Subcutaneous abdominal adipose tissue (tissue), 5 donors: ENCODE results near the gene HRH3.
A peak's percentile ranks its signal among the peaks of the same experiment; 100 is the strongest.

Source experiments
- H3K27ac ChIP-seq: one replicate; pipeline ENCODE4 v1.7.0; 2013; ENCODE audit warnings: low read depth, mild to moderate bottlenecking, inconsistent platforms, low read length, moderate library complexity
- H3K27me3 ChIP-seq, 5 donors: one replicate each; pipeline ENCODE4 v1.7.0; 2013; ENCODE audit warnings: low read length in 5 of 5, inconsistent platforms in 1 of 5; ENCODE audit not compliant: control insufficient read depth in 5 of 5, insufficient read depth in 4 of 5
- H3K36me3 ChIP-seq, 5 donors: one replicate each; pipeline ENCODE4 v1.7.0; 2013; ENCODE audit warnings: low read length in 5 of 5; ENCODE audit not compliant: control insufficient read depth in 5 of 5, insufficient read depth in 5 of 5
- H3K4me1 ChIP-seq, 5 donors: one replicate each; pipeline ENCODE4 v1.7.0; 2013; ENCODE audit warnings: low read length in 5 of 5, mild to moderate bottlenecking in 3 of 5, moderate library complexity in 1 of 5; ENCODE audit not compliant: control insufficient read depth in 5 of 5, insufficient read depth in 5 of 5
- H3K4me3 ChIP-seq, 5 donors: one replicate each; pipeline ENCODE4 v1.7.0; 2013; ENCODE audit warnings: low read length in 5 of 5, low read depth in 1 of 5
- H3K9ac ChIP-seq, 5 donors: one replicate each; pipeline ENCODE4 v1.7.0; 2013; ENCODE audit warnings: low read length in 5 of 5, mild to moderate bottlenecking in 4 of 5, moderate library complexity in 3 of 5
- H3K9me3 ChIP-seq, 5 donors: one replicate each; pipeline ENCODE4 v1.7.0; 2013; ENCODE audit warnings: low read length in 5 of 5; ENCODE audit not compliant: control insufficient read depth in 5 of 5
- donor health status: healthy.
- donor health status: healthy.
- donor health status: healthy.
- donor health status: healthy.
- donor health status: healthy.

HRH3 gene

GRCh38 chr20:62225820-62226635 is 6.0 kb upstream of the HRH3 start:
- no peaks in the 10 kb centered on the region for H3K4me1 ChIP-seq
- peaks cover 35 to 68% (median 62%) of the 10 kb centered on the region in 5 donors for H3K27me3 ChIP-seq
- H3K36me3 ChIP-seq, result no peaks in the 10 kb centered on the region
- H3K27ac ChIP-seq, result no peak overlapping the region
- H3K9ac ChIP-seq, result no peak overlapping the region
- H3K9me3 ChIP-seq, result peaks cover 0 to 2% (median 0%) of the 10 kb centered on the region in 5 donors
- H3K4me3 ChIP-seq, result no peak overlapping the region

- Histone ChIP-seq H3K4me1 (peaks cover 0 to 7% (median 5%) of the 10 kb centered on the region in 5 donors), H3K9me3 (peaks cover 0 to 2% (median 0%) of the 10 kb centered on the region in 5 donors), H3K36me3 (no peaks in the 10 kb centered on the region), H3K27me3 (peaks cover 41 to 73% (median 66%) of the 10 kb centered on the region in 5 donors), H3K27ac (no peak overlapping the region), H3K9ac (no peak overlapping the region), H3K4me3 (no peak overlapping the region)
These were observed 4.9 kb upstream of the HRH3 start for GRCh38 chr20:62225026-62225425.

- H3K4me3 ChIP-seq, result no peak overlapping the region
- H3K9me3 ChIP-seq, result peaks cover 0 to 2% (median 0%) of the 10 kb centered on the region in 5 donors
- H3K27me3 ChIP-seq, result peaks cover 41 to 73% (median 69%) of the 10 kb centered on the region in 5 donors
- peaks cover 0 to 11% (median 9%) of the 10 kb centered on the region in 5 donors for H3K4me1 ChIP-seq
- H3K9ac ChIP-seq, result no peak overlapping the region
- no peaks in the 10 kb centered on the region for H3K36me3 ChIP-seq
- H3K27ac ChIP-seq, result no peak overlapping the region
These were observed 4.2 kb upstream of the HRH3 start for GRCh38 chr20:62224113-62224855.

GRCh38 chr20:62223571-62223970 is 3.5 kb upstream of the HRH3 start:
- H3K27me3 ChIP-seq, result peaks cover 45 to 77% (median 74%) of the 10 kb centered on the region in 5 donors
- H3K9me3 ChIP-seq, result no peaks in the 10 kb centered on the region
- H3K4me3 ChIP-seq, result no peak overlapping the region
- no peak overlapping the region for H3K9ac ChIP-seq
- peaks cover 0 to 15% (median 10%) of the 10 kb centered on the region in 5 donors for H3K4me1 ChIP-seq
- no peak overlapping the region for H3K27ac ChIP-seq
- H3K36me3 ChIP-seq, result no peaks in the 10 kb centered on the region

GRCh38 chr20:62222972-62223371 is 2.9 kb upstream of the HRH3 start:
- Histone ChIP-seq H3K9ac (no peak overlapping the region), H3K36me3 (no peaks in the 10 kb centered on the region), H3K27ac (no peak overlapping the region), H3K4me3 (no peak overlapping the region), H3K27me3 (peaks cover 46 to 80% (median 74%) of the 10 kb centered on the region in 5 donors), H3K4me1 (peaks cover 0 to 15% (median 10%) of the 10 kb centered on the region in 5 donors), H3K9me3 (no peaks in the 10 kb centered on the region)

GRCh38 chr20:62222266-62222850 is 2.3 kb upstream of the HRH3 start:
- Histone ChIP-seq H3K36me3 (no peaks in the 10 kb centered on the region), H3K27me3 (peaks cover 47 to 80% (median 76%) of the 10 kb centered on the region in 5 donors), H3K4me1 (peaks cover 0 to 15% (median 10%) of the 10 kb centered on the region in 5 donors), H3K4me3 (no peak overlapping the region), H3K9me3 (no peaks in the 10 kb centered on the region), H3K9ac (no peak overlapping the region), H3K27ac (no peak overlapping the region)

- peaks cover 57 to 87% (median 80%) of the 10 kb centered on the region in 5 donors for H3K27me3 ChIP-seq
- H3K4me1 ChIP-seq, result peaks cover 0 to 15% (median 10%) of the 10 kb centered on the region in 5 donors
- no peaks in the 10 kb centered on the region for H3K9me3 ChIP-seq
- no peak overlapping the region for H3K9ac ChIP-seq
- no peak overlapping the region for H3K4me3 ChIP-seq
- H3K36me3 ChIP-seq, result no peaks in the 10 kb centered on the region
- H3K27ac ChIP-seq, result no peak overlapping the region
These were observed 839 bp upstream of the HRH3 start for GRCh38 chr20:62220666-62221568.

GRCh38 chr20:62219101-62219991 is 732 bp downstream of the HRH3 start:
- H3K9me3 ChIP-seq, result no peaks in the 10 kb centered on the region
- no peak overlapping the region for H3K27ac ChIP-seq
- H3K36me3 ChIP-seq, result no peaks in the 10 kb centered on the region
- H3K4me1 ChIP-seq, result peaks cover 0 to 15% (median 10%) of the 10 kb centered on the region in 5 donors
- peak overlapping the region in 1 of 5 donors; percentile 46 for H3K4me3 ChIP-seq
- H3K27me3 ChIP-seq, result peaks cover 69 to 91% (median 81%) of the 10 kb centered on the region in 5 donors
- H3K9ac ChIP-seq, result no peak overlapping the region
